Liver (tissue), 9 donors: ENCODE measurements around the gene MFNG. TPM values are rescaled to one million over a fixed set of nuclear protein-coding genes. Genes with fewer than 3 reads are reported as not detected.
A peak's percentile ranks its signal among the peaks of the same experiment; 100 is the strongest.

ENCODE experiments used
- DNase-seq: peaks from one replicate; pipeline ENCODE4 v3.0.0-alpha.2; 2017; ENCODE audit warnings: low spot score
- H3K27ac ChIP-seq, 2 donors: one replicate each; pipeline ENCODE4 v1.7.0; 2013; ENCODE audit warnings: inconsistent platforms in 2 of 2, low read length in 2 of 2, control low read depth in 1 of 2, low read depth in 1 of 2, mild to moderate bottlenecking in 1 of 2
- H3K27me3 ChIP-seq, 4 donors: one replicate each; pipeline versions ENCODE4 v1.6.1 to v1.7.0; 2013; ENCODE audit warnings: low read length in 3 of 4, inconsistent platforms in 1 of 4, mild to moderate bottlenecking in 1 of 4, moderate library complexity in 1 of 4; ENCODE audit not compliant: control insufficient read depth in 4 of 4, insufficient read depth in 4 of 4
- H3K36me3 ChIP-seq, 4 donors: one replicate each; pipeline versions ENCODE4 v1.6.1 to v1.7.0; 2013; ENCODE audit warnings: low read length in 3 of 4, mild to moderate bottlenecking in 3 of 4, low read depth in 1 of 4, moderate library complexity in 1 of 4; ENCODE audit not compliant: control insufficient read depth in 4 of 4, insufficient read depth in 3 of 4
- H3K4me1 ChIP-seq, 4 donors: one replicate each; pipeline versions ENCODE4 v1.6.1 to v1.7.0; 2013; ENCODE audit warnings: low read length in 3 of 4, mild to moderate bottlenecking in 3 of 4, moderate library complexity in 1 of 4; ENCODE audit not compliant: control insufficient read depth in 4 of 4, insufficient read depth in 4 of 4
- H3K4me3 ChIP-seq, 3 donors: one replicate each; pipeline versions ENCODE4 v1.6.1 to v1.7.0; 2013; ENCODE audit warnings: low read length in 3 of 3, control low read depth in 1 of 3, low read depth in 1 of 3, mild to moderate bottlenecking in 1 of 3
- H3K9ac ChIP-seq, 2 donors: one replicate each; pipeline ENCODE4 v1.7.0; 2013; ENCODE audit warnings: low read length in 2 of 2, mild to moderate bottlenecking in 2 of 2, moderate library complexity in 2 of 2, control low read depth in 1 of 2, low read depth in 1 of 2
- H3K9me3 ChIP-seq, 4 donors: one replicate each; pipeline versions ENCODE4 v1.6.1 to v1.7.0; 2013; ENCODE audit warnings: low read length in 3 of 4; ENCODE audit not compliant: control insufficient read depth in 4 of 4
- EGR1 ChIP-seq, 2 donors: IDR thresholded peaks; 2 replicates each; pipeline ENCODE4 v1.6.1; 2016 to 2018; ENCODE audit warnings: antibody characterized with exemption in 2 of 2, low read depth in 2 of 2
- FOXA2 ChIP-seq: IDR thresholded peaks from 2 replicates; pipeline ENCODE4 v1.6.1; 2016; ENCODE audit warnings: antibody characterized with exemption
- HNF4A ChIP-seq, 2 donors: conservative IDR thresholded peaks; 2 replicates each; pipeline ENCODE4 v1.6.1; 2016; ENCODE audit warnings: antibody characterized with exemption in 2 of 2, mild to moderate bottlenecking in 2 of 2
- HNF4G ChIP-seq: IDR thresholded peaks from 2 replicates; pipeline ENCODE4 v1.6.1; 2016; ENCODE audit warnings: antibody characterized with exemption
- JUND ChIP-seq, 2 donors: IDR thresholded peaks; 2 replicates each; pipeline ENCODE4 v1.6.1; 2016; ENCODE audit warnings: antibody characterized with exemption in 2 of 2
- NR2F2 ChIP-seq: IDR thresholded peaks from 2 replicates; pipeline ENCODE4 v1.6.1; 2016; ENCODE audit warnings: antibody characterized with exemption
- RAD21 ChIP-seq, 2 donors: IDR thresholded peaks; 2 replicates each; pipeline ENCODE4 v1.6.1; 2016; ENCODE audit warnings: antibody characterized with exemption in 2 of 2, mild to moderate bottlenecking in 2 of 2
- RXRA ChIP-seq, 2 donors: IDR thresholded peaks; 2 replicates each; pipeline ENCODE4 v1.6.1; 2017 to 2018; ENCODE audit warnings: antibody characterized with exemption in 2 of 2, mild to moderate bottlenecking in 1 of 2
- SP1 ChIP-seq: IDR thresholded peaks from 2 replicates; pipeline ENCODE4 v1.6.1; 2018; ENCODE audit warnings: antibody characterized with exemption, mild to moderate bottlenecking
- YY1 ChIP-seq: IDR thresholded peaks from 2 replicates; pipeline ENCODE4 v1.6.1; 2016; ENCODE audit warnings: antibody characterized with exemption, mild to moderate bottlenecking
- WGBS: extraction: QIAGEN DNeasy Blood & Tissue Kit; methylation state at CpG from one replicate; pipeline ENCODE4 v1.1.7; 2013; 5-methylcytosine and 5-hydroxymethylcytosine counted together
- polyA plus RNA-seq, 2 donors: library from polyadenylated mRNA; stranded (reverse) in 1 of 2; unstranded in 1 of 2; fragments of 200-250 nt in 1 of 2; fragments of >200 nt in 1 of 2; fragmentation: Nextera tagmentation in 1 of 2; extraction: Ambion mirVana in 1 of 2; gene quantifications; one replicate each; pipeline versions ENCODE4 v1.2.1 to v1.2.3, GENCODE V29; 2013 to 2015
- total RNA-seq, 2 donors: library from RNA; depleted of rRNA; stranded (reverse); fragments of >200 nt; gene quantifications; one replicate each; pipeline ENCODE4 v1.2.3, GENCODE V29; 2014
- TF ChIP-seq, protein P1 (sequence below): fragments of 150-350 bp; IDR thresholded peaks from 2 replicates; pipeline ENCODE4 v1.5.1; 2017; ENCODE audit warnings: improper control_type of control experiment, low read depth, low read length; ENCODE audit not compliant: missing input control
- TF ChIP-seq, protein P2 (sequence below): IDR thresholded peaks from 2 replicates; pipeline ENCODE4 v1.6.1; 2016; ENCODE audit warnings: antibody characterized with exemption
- TF ChIP-seq, protein P3 (sequence below): IDR thresholded peaks from 2 replicates; pipeline ENCODE4 v1.6.1; 2016; ENCODE audit warnings: antibody characterized with exemption
- TF ChIP-seq, protein P4 (sequence below): IDR thresholded peaks from 2 replicates; pipeline ENCODE4 v1.6.1; 2016; ENCODE audit warnings: antibody characterized with exemption
- donor health status: healthy.
- donor health status: healthy.
- donor health status: healthy.
- donor health status: healthy.
- donor health status: healthy.

The MFNG gene
- total and polyA plus RNA-seq, 4 donors: 5.0 to 10.7 (median 7.4) TPM

DNA sequence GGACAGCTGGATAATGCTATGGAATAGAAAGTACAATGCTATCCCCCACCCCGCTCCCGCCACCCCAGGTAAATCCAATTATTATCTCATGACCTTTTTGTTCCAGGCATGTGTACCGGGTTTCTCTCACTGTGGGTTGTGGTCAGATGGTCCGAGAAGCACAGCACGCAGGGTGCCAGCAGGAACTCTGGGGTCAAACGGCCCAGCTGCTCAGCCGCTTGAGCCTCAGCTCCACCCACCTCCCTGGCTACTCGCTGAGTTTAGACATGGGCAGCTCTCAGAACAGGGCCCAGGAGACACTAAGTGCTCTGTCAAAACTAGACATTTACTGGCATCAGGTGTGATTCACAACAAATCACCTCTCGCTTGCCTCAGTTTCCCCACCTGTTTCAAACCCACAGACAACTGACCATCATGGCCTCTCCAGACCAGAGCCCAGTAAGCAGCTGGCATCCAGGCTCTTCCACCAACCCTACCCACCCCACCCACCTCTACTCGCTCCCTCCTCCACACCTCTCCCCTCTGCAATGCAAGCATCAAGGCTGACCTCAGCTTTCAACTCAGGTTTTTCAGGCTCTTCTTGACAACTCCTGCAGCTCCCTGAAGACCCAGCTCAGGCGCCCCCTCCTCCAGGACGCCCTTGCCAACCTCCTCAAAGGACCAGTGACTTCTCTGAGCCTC lies 13.0 kb upstream of the MFNG start (continued):
- TF ChIP-seq, protein P1, sequence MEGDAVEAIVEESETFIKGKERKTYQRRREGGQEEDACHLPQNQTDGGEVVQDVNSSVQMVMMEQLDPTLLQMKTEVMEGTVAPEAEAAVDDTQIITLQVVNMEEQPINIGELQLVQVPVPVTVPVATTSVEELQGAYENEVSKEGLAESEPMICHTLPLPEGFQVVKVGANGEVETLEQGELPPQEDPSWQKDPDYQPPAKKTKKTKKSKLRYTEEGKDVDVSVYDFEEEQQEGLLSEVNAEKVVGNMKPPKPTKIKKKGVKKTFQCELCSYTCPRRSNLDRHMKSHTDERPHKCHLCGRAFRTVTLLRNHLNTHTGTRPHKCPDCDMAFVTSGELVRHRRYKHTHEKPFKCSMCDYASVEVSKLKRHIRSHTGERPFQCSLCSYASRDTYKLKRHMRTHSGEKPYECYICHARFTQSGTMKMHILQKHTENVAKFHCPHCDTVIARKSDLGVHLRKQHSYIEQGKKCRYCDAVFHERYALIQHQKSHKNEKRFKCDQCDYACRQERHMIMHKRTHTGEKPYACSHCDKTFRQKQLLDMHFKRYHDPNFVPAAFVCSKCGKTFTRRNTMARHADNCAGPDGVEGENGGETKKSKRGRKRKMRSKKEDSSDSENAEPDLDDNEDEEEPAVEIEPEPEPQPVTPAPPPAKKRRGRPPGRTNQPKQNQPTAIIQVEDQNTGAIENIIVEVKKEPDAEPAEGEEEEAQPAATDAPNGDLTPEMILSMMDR: no peak
- no peak for TF ChIP-seq FOXA2

DNA sequence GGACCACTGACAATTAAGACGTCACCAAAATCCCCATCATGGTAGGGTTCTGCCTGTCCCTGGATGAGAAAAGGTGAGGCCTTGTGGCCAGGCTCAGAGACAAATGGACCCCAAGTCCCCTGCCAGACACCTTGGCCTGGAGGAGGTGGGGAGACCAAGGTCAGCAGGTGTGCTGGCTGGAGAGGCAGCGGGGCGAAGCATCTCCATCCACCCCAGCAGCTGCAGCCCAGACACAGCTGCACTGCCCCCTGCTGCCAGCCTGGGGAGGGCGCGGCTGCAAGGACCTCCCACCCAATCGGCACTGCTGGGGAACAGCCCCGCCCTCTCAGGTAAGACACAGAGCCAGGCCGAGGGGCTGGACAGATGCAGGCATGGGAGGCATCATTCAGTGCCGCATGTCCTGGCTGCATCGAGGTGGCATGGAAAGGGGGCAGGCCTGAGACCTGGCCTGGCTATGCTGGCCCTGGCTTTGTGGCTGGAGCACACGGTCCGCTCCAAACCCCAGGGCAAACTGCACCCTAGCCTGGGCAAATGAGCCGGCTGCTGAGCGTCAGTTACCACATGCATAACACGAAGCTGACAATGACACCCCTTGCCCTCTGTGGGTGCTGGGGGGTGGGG lies 12.2 kb upstream of the MFNG start:
- WGBS: 49% methylated on average over 15 of the region's 15 CpGs
- DNase-seq: peak; percentile 61
- TF ChIP-seq NR2F2 (no peak), RAD21 (IDR thresholded peaks at IDR 0.05) (peak in 1 of 2 donors; percentile 76), YY1 (no peak), SP1 (no peak)
- TF ChIP-seq, protein P2, sequence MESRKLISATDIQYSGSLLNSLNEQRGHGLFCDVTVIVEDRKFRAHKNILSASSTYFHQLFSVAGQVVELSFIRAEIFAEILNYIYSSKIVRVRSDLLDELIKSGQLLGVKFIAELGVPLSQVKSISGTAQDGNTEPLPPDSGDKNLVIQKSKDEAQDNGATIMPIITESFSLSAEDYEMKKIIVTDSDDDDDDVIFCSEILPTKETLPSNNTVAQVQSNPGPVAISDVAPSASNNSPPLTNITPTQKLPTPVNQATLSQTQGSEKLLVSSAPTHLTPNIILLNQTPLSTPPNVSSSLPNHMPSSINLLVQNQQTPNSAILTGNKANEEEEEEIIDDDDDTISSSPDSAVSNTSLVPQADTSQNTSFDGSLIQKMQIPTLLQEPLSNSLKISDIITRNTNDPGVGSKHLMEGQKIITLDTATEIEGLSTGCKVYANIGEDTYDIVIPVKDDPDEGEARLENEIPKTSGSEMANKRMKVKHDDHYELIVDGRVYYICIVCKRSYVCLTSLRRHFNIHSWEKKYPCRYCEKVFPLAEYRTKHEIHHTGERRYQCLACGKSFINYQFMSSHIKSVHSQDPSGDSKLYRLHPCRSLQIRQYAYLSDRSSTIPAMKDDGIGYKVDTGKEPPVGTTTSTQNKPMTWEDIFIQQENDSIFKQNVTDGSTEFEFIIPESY: no peak
- TF ChIP-seq, protein P1: peak; percentile 61
- Histone ChIP-seq H3K4me1 (peaks cover 18 to 43% (median 37%) of the 10 kb centered on the region in 4 donors), H3K9ac (no peak overlapping the region), H3K36me3 (peaks cover 0 to 3% (median 2%) of the 10 kb centered on the region in 4 donors), H3K27ac (no peak overlapping the region), H3K4me3 (no peak overlapping the region), H3K9me3 (no peaks in the 10 kb centered on the region), H3K27me3 (no peaks in the 10 kb centered on the region)

DNA sequence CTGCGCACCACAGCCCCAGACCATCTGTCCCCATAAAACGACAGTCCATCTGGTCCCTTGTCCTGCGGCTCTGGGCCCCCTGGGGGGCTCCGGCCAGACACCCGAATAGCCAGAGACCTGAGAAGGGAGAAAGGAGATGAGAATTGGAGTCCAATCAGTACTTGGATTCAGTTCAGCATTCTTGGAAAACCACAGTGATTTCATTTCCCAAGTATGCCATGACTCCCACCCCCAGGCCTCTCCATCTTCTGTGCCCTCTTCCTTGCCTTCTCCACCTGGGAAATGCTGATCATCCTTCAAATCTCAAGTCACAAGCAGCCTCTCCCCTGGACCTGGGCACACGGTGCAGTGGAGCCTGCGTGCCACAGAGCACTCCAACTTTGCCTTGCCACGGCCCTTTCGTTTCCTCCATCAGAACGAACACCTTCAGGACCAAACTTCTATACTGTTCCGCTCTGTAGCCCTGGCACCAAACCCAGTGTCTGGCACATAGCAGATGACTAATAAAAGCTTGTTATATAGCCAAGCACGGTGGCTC lies 10.9 kb upstream of the MFNG start:
- Histone ChIP-seq H3K36me3 (peaks cover 0 to 3% (median 2%) of the 10 kb centered on the region in 4 donors), H3K4me3 (no peak overlapping the region), H3K9me3 (no peaks in the 10 kb centered on the region), H3K27me3 (no peaks in the 10 kb centered on the region), H3K9ac (no peak overlapping the region), H3K4me1 (peaks cover 9 to 30% (median 27%) of the 10 kb centered on the region in 4 donors), H3K27ac (no peak overlapping the region)
- DNase-seq: no peak
- 94% methylated on average over 12 of the region's 12 CpGs for WGBS
- TF ChIP-seq FOXA2 (no peak), EGR1 (IDR thresholded peaks at IDR 0.05; ENCODE audit: low read depth in 2 of 2) (no peak), HNF4G (no peak), RXRA (IDR thresholded peaks at IDR 0.05) (no peak), HNF4A (conservative IDR thresholded peaks at IDR 0.05) (no peak), JUND (IDR thresholded peaks at IDR 0.05) (no peak), NR2F2 (no peak)
- TF ChIP-seq, protein P3, sequence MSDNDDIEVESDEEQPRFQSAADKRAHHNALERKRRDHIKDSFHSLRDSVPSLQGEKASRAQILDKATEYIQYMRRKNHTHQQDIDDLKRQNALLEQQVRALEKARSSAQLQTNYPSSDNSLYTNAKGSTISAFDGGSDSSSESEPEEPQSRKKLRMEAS: no peak
- TF ChIP-seq, protein P1: no peak
- TF ChIP-seq, protein P2: no peak
- TF ChIP-seq, protein P4, sequence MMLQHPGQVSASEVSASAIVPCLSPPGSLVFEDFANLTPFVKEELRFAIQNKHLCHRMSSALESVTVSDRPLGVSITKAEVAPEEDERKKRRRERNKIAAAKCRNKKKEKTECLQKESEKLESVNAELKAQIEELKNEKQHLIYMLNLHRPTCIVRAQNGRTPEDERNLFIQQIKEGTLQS: no peak
